Measurements from ENCODE around the gene BMAL2.

The BMAL2 gene

GRCh38 chr12:27296674-27297073 is 36.0 kb upstream of the BMAL2 start:
- Histone ChIP-seq H3K36me3 (replicated peaks; ENCODE audit: insufficient read depth, low read length) (peaks cover 16% of the 10 kb centered on the region), H3K9me3 (replicated peaks; ENCODE audit: insufficient read depth, low read length) (no peaks in the 10 kb centered on the region), H3F3A (ENCODE audit: insufficient read depth, low read length) (peaks cover 9% of the 10 kb centered on the region; the same call in 1 of the 2 replicates), H3K4me3 (ENCODE audit: low read length) (no peak overlapping the region), H3K9ac (ENCODE audit: low read length) (no peak overlapping the region), H3K27me3 (replicated peaks; ENCODE audit: insufficient read depth, low read length) (no peaks in the 10 kb centered on the region), H2AFZ (ENCODE audit: low read length) (no peak overlapping the region), H3K79me2 (ENCODE audit: low read length) (peaks cover 95% of the 10 kb centered on the region), H3K4me2 (ENCODE audit: low read depth, low read length) (no peak overlapping the region), H4K20me1 (ENCODE audit: insufficient read depth, low read length) (no peaks in the 10 kb centered on the region), H3K27ac (ENCODE audit: low read length) (no peak overlapping the region), H3K9me2 (replicated peaks; ENCODE audit: insufficient read depth, low read length) (no peaks in the 10 kb centered on the region), H3K4me1 (ENCODE audit: low read length) (0 out of 2 replicates have a peak, but pooled peaks cover 11% of the 10 kb centered on the region)
- DNase-seq, result no peak
- no peak for TF ChIP-seq CTCF (IDR thresholded peaks at IDR 0.05; ENCODE audit: low read length)
- TF ChIP-seq EZH2phosphoT487 (IDR thresholded peaks at IDR 0.05; ENCODE audit: low read length), result no peak
- TF ChIP-seq EZH2 (optimal IDR thresholded peaks at IDR 0.05; ENCODE audit: low read depth, low read length), result no peak

GRCh38 chr12:27297566-27297965 is 35.1 kb upstream of the BMAL2 start:
- TF ChIP-seq EZH2 (optimal IDR thresholded peaks at IDR 0.05; ENCODE audit: low read depth, low read length), result no peak
- no peak for TF ChIP-seq CTCF (IDR thresholded peaks at IDR 0.05; ENCODE audit: low read length)
- TF ChIP-seq EZH2phosphoT487 (IDR thresholded peaks at IDR 0.05; ENCODE audit: low read length), result no peak
- Histone ChIP-seq H3K36me3 (replicated peaks; ENCODE audit: insufficient read depth, low read length) (peaks cover 23% of the 10 kb centered on the region), H3K4me1 (ENCODE audit: low read length) (0 out of 2 replicates have a peak, but pooled peaks cover 11% of the 10 kb centered on the region)

GRCh38 chr12:27299102-27299501 is 33.5 kb upstream of the BMAL2 start:
- no peaks in the 10 kb centered on the region for H4K20me1 ChIP-seq (ENCODE audit: insufficient read depth, low read length)
- H3K4me2 ChIP-seq (ENCODE audit: low read depth, low read length), result no peak overlapping the region
- peaks cover 21% of the 10 kb centered on the region for H3K4me1 ChIP-seq (ENCODE audit: low read length)
- no peak overlapping the region for H3K4me3 ChIP-seq (ENCODE audit: low read length)
- H3F3A ChIP-seq (ENCODE audit: insufficient read depth, low read length), result peaks cover 25% of the 10 kb centered on the region
- H3K9me3 ChIP-seq (replicated peaks; ENCODE audit: insufficient read depth, low read length), result no peaks in the 10 kb centered on the region
- H3K79me2 ChIP-seq (ENCODE audit: low read length), result peaks cover 91% of the 10 kb centered on the region
- H2AFZ ChIP-seq (ENCODE audit: low read length), result no peak overlapping the region
- H3K27ac ChIP-seq (ENCODE audit: low read length), result no peak overlapping the region
- no peak overlapping the region for H3K9ac ChIP-seq (ENCODE audit: low read length)
- no peaks in the 10 kb centered on the region for H3K9me2 ChIP-seq (replicated peaks; ENCODE audit: insufficient read depth, low read length)
- no peaks in the 10 kb centered on the region for H3K27me3 ChIP-seq (replicated peaks; ENCODE audit: insufficient read depth, low read length)
- no peak for TF ChIP-seq EZH2phosphoT487 (IDR thresholded peaks at IDR 0.05; ENCODE audit: low read length)
- TF ChIP-seq CTCF (IDR thresholded peaks at IDR 0.05; ENCODE audit: low read length), result no peak
- no peak for TF ChIP-seq EZH2 (optimal IDR thresholded peaks at IDR 0.05; ENCODE audit: low read depth, low read length)
- DNase-seq, result no peak
- peaks cover 29% of the 10 kb centered on the region for H3K36me3 ChIP-seq (replicated peaks; ENCODE audit: insufficient read depth, low read length)

More at GRCh38 chr12:27297566-27297965, 35.1 kb upstream of the BMAL2 start:
- H3K4me3 ChIP-seq (ENCODE audit: low read length), result no peak overlapping the region
- no peak overlapping the region for H3K4me2 ChIP-seq (ENCODE audit: low read depth, low read length)
- H3K27me3 ChIP-seq (replicated peaks; ENCODE audit: insufficient read depth, low read length), result no peaks in the 10 kb centered on the region
- no peak overlapping the region for H2AFZ ChIP-seq (ENCODE audit: low read length)
- H3K9me2 ChIP-seq (replicated peaks; ENCODE audit: insufficient read depth, low read length), result no peaks in the 10 kb centered on the region
- peaks cover 95% of the 10 kb centered on the region for H3K79me2 ChIP-seq (ENCODE audit: low read length)
- no peak for DNase-seq
- no peaks in the 10 kb centered on the region for H4K20me1 ChIP-seq (ENCODE audit: insufficient read depth, low read length)
- no peak overlapping the region for H3K9ac ChIP-seq (ENCODE audit: low read length)
- peaks cover 13% of the 10 kb centered on the region for H3F3A ChIP-seq (ENCODE audit: insufficient read depth, low read length)
- H3K9me3 ChIP-seq (replicated peaks; ENCODE audit: insufficient read depth, low read length), result no peaks in the 10 kb centered on the region
- no peak overlapping the region for H3K27ac ChIP-seq (ENCODE audit: low read length)

Data from MM.1S (cell line).